Endothelial cell (in vitro differentiated cells): ENCODE results near the gene XPNPEP3. TPM values are rescaled to one million over a fixed set of nuclear protein-coding genes. Genes with fewer than 3 reads are reported as not detected.
A peak's percentile ranks its signal among the peaks of the same experiment; 100 is the strongest.
"Not testable (repeated sequence)": the region's sequence is repeated elsewhere in the genome, so short reads cannot be mapped to it uniquely, and the experiment has no call there.

ENCODE experiments used
- DNase-seq: peaks from one replicate; pipeline ENCODE4 v3.0.0; 2021; ENCODE audit warnings: low spot score
- H3K27ac Mint-ChIP-seq: one replicate; pipeline ENCODE4 v1.8.0; 2021; ENCODE audit warnings: mixed read lengths, inconsistent platforms; ENCODE audit not compliant: unreplicated experiment
- H3K27me3 Mint-ChIP-seq: one replicate; pipeline ENCODE4 v1.8.0; 2021; ENCODE audit warnings: mild to moderate bottlenecking, moderate library complexity, mixed read lengths, inconsistent platforms; ENCODE audit not compliant: unreplicated experiment
- H3K36me3 Mint-ChIP-seq: one replicate; pipeline ENCODE4 v1.8.0; 2021; ENCODE audit warnings: mild to moderate bottlenecking, low read depth, mixed read lengths, inconsistent platforms; ENCODE audit not compliant: unreplicated experiment
- H3K4me1 Mint-ChIP-seq: one replicate; pipeline ENCODE4 v1.8.0; 2021; ENCODE audit warnings: mild to moderate bottlenecking, mixed read lengths, inconsistent platforms; ENCODE audit not compliant: unreplicated experiment
- H3K4me3 Mint-ChIP-seq: one replicate; pipeline ENCODE4 v1.8.0; 2021; ENCODE audit warnings: mild to moderate bottlenecking, mixed read lengths, inconsistent platforms; ENCODE audit not compliant: unreplicated experiment
- H3K9me3 Mint-ChIP-seq: one replicate; pipeline ENCODE4 v1.8.0; 2021; ENCODE audit warnings: mixed read lengths, inconsistent platforms; ENCODE audit not compliant: unreplicated experiment
- CTCF ChIP-seq: fragments of 200-600 bp; sonication (generic); IDR thresholded peaks from one replicate; pipeline ENCODE4 v1.5.0; 2021; ENCODE audit warnings: antibody characterized with exemption; ENCODE audit not compliant: unreplicated experiment
- total RNA-seq: library from RNA; stranded (reverse); fragmentation: NEBNext Ultra II Directional; extraction: Animal tissue kit (Norgen Biotek cat#: 25700); gene quantifications from one replicate; pipeline ENCODE4 v1.2.1, GENCODE V29; 2021; ENCODE audit not compliant: unreplicated experiment

The XPNPEP3 gene
- total RNA-seq, 1 donor from 2014 or later, result 23.5 TPM

- no peak for DNase-seq
- Mint-ChIP-seq H3K9me3 (no peaks in the 10 kb centered on the region), H3K36me3 (peaks cover 7% of the 10 kb centered on the region), H3K4me3 (peak overlapping the region; percentile 100), H3K4me1 (peaks cover 26% of the 10 kb centered on the region), H3K27ac (peak overlapping the region; percentile 99), H3K27me3 (peaks cover 4% of the 10 kb centered on the region)
- TF ChIP-seq CTCF, result no peak
These were observed 434 bp downstream of the XPNPEP3 start for GRCh38 chr22:40857309-40857855.

- TF ChIP-seq CTCF, result no peak
- peaks cover 7% of the 10 kb centered on the region for H3K36me3 Mint-ChIP-seq
- H3K27ac Mint-ChIP-seq, result peak within 1 kb of the TSS; percentile 6
- H3K27me3 Mint-ChIP-seq, result peaks cover 4% of the 10 kb centered on the region
- no peaks in the 10 kb centered on the region for H3K9me3 Mint-ChIP-seq
- H3K4me1 Mint-ChIP-seq, result peaks cover 11% of the 10 kb centered on the region
- H3K4me3 Mint-ChIP-seq, result no peak within 1 kb of the TSS
- DNase-seq, result no peak
These were observed 5.1 kb downstream of the XPNPEP3 start, which contains the start of gene DNAJB7 for GRCh38 chr22:40862013-40862412. Gene DNAJB7 (minus strand): TSS chr22:40862113. CDS start chr22:40861994, 119 bp downstream.

GRCh38 chr22:40862537-40862936 lies 5.6 kb downstream of the XPNPEP3 start:
- DNase-seq, result no peak
- Mint-ChIP-seq H3K27me3 (peaks cover 4% of the 10 kb centered on the region), H3K9me3 (no peaks in the 10 kb centered on the region), H3K4me1 (peaks cover 6% of the 10 kb centered on the region), H3K36me3 (peaks cover 2% of the 10 kb centered on the region), H3K4me3 (no peak overlapping the region), H3K27ac (peak overlapping the region; percentile 6)
- no peak for TF ChIP-seq CTCF

- Mint-ChIP-seq H3K4me1 (no peaks in the 10 kb centered on the region), H3K36me3 (peaks cover 4% of the 10 kb centered on the region), H3K27me3 (no peaks in the 10 kb centered on the region), H3K9me3 (no peaks in the 10 kb centered on the region), H3K27ac (no peak overlapping the region), H3K4me3 (no peak overlapping the region)
- TF ChIP-seq CTCF, result no peak
- no peak for DNase-seq
These were observed 10.2 kb downstream of the XPNPEP3 start for GRCh38 chr22:40867109-40867508.

GRCh38 chr22:40868379-40868778 lies 11.4 kb downstream of the XPNPEP3 start:
- not testable (repeated sequence) for H3K4me3 Mint-ChIP-seq, H3K27ac Mint-ChIP-seq, H3K27me3 Mint-ChIP-seq

More at GRCh38 chr22:40868379-40868778, 11.4 kb downstream of the XPNPEP3 start:
- H3K9me3 Mint-ChIP-seq, H3K4me1 Mint-ChIP-seq, DNase-seq, H3K36me3 Mint-ChIP-seq: not testable (repeated sequence)
